ENCODE data around the gene ZNF429. TPM values are rescaled to one million over a fixed set of nuclear protein-coding genes. Genes with fewer than 3 reads are reported as not detected.

Gene ZNF429
- total and polyA plus RNA-seq, 12 donors: 4.4 to 50.3 (median 25.6) TPM

GRCh38 chr19:21590867-21591266 lies 85.5 kb downstream of the ZNF429 start:
- H3K4me3 ChIP-seq: no peak overlapping the region
- H3K4me1 ChIP-seq (replicated peaks in 1 of 2): peaks cover 13 to 17% of the 10 kb centered on the region in 2 donors
- intact Hi-C loops (cut with DNase I): no loop called here
- no peaks in the 10 kb centered on the region for H3K36me3 ChIP-seq (replicated peaks in 1 of 2)
- H3K27me3 ChIP-seq: no peaks in the 10 kb centered on the region
- no peak for TF ChIP-seq POLR2A (IDR thresholded peaks at IDR 0.05)
- no peak for TF ChIP-seq CTCF (IDR thresholded peaks at IDR 0.05)
- DNase-seq: peak in 2 of 7 donors; percentile 26 to 42
- 65 to 85% (median 76%) methylated on average over 2 of the region's 2 CpGs for WGBS, 4 donors
- no peaks in the 10 kb centered on the region for H3K9me3 ChIP-seq (replicated peaks in 1 of 3)
- peak overlapping the region in 1 of 5 donors; percentile 22 for H3K27ac ChIP-seq

GRCh38 chr19:21593008-21593481 lies 87.6 kb downstream of the ZNF429 start:
- intact Hi-C loops (cut with DNase I): no loop called here
- WGBS, 4 donors: 88 to 95% (median 90%) methylated on average over 2 of the region's 2 CpGs
- no peak for DNase-seq

GRCh38 chr19:21593502-21593901 lies 88.1 kb downstream of the ZNF429 start:
- H3K27ac ChIP-seq: peak overlapping the region in 3 of 5 donors; percentile 69 to 91 (median 80)
- TF ChIP-seq POLR2A (IDR thresholded peaks at IDR 0.05) (no peak), CTCF (IDR thresholded peaks at IDR 0.05) (no peak)
- no peaks in the 10 kb centered on the region for H3K9me3 ChIP-seq (replicated peaks in 1 of 3)
- H3K36me3 ChIP-seq (replicated peaks in 1 of 2): no peaks in the 10 kb centered on the region
- 91 to 95% (median 93%) methylated on average over 4 of the region's 4 CpGs for WGBS, 4 donors
- no peaks in the 10 kb centered on the region for H3K27me3 ChIP-seq
- no peak for DNase-seq
- intact Hi-C loops (cut with DNase I): no loop called here
- H3K4me1 ChIP-seq (replicated peaks in 1 of 2): peaks cover 9 to 13% of the 10 kb centered on the region in 2 donors
- H3K4me3 ChIP-seq: no peak overlapping the region

More at GRCh38 chr19:21593008-21593481, 87.6 kb downstream of the ZNF429 start:
- TF ChIP-seq POLR2A (IDR thresholded peaks at IDR 0.05) (no peak), CTCF (IDR thresholded peaks at IDR 0.05) (no peak)
- peak overlapping the region in 3 of 5 donors; percentile 69 to 91 (median 80) for H3K27ac ChIP-seq
- no peaks in the 10 kb centered on the region for H3K27me3 ChIP-seq
- H3K36me3 ChIP-seq (replicated peaks in 1 of 2): no peaks in the 10 kb centered on the region
- H3K9me3 ChIP-seq (replicated peaks in 1 of 3): no peaks in the 10 kb centered on the region
- H3K4me1 ChIP-seq (replicated peaks in 1 of 2): peaks cover 9 to 13% of the 10 kb centered on the region in 2 donors
- no peak overlapping the region for H3K4me3 ChIP-seq

GRCh38 chr19:21593934-21594820 lies 88.8 kb downstream of the ZNF429 start:
- no peak overlapping the region for H3K4me3 ChIP-seq
- TF ChIP-seq CTCF (IDR thresholded peaks at IDR 0.05) (no peak), POLR2A (IDR thresholded peaks at IDR 0.05) (no peak)
- intact Hi-C loops (cut with DNase I): no loop called here
- no peaks in the 10 kb centered on the region for H3K9me3 ChIP-seq (replicated peaks in 1 of 3)
- H3K36me3 ChIP-seq (replicated peaks in 1 of 2): no peaks in the 10 kb centered on the region
- H3K27me3 ChIP-seq: no peaks in the 10 kb centered on the region
- peak overlapping the region; percentile 19 to 91 (median 69) for H3K27ac ChIP-seq
- peaks cover 9 to 13% of the 10 kb centered on the region in 2 donors for H3K4me1 ChIP-seq (replicated peaks in 1 of 2)
- 19 to 33% (median 26%) methylated on average over 3 of the region's 3 CpGs for WGBS, 4 donors
- peak; percentile 69 to 94 (median 85) for DNase-seq

All from adrenal gland (tissue), 12 donors.